A673 (cell line): ENCODE results near the gene POU2F2.

Experiments used
- EZH2 ChIP-seq: fragments of 200-600 bp; sonication (generic); IDR thresholded peaks from 2 replicates; pipeline ENCODE4 v1.6.1; 2017; ENCODE audit warnings: borderline replicate concordance, low read depth, mild to moderate bottlenecking, mixed read lengths, antibody characterized with exemption, low read length; ENCODE audit not compliant: poor library complexity, severe bottlenecking
- TF ChIP-seq, protein P1 (sequence below): fragments of 300-800, 200-600 bp; sonication (generic); conservative IDR thresholded peaks from 2 replicates; pipeline ENCODE4 v1.5.1; 2017; ENCODE audit warnings: low read depth, mild to moderate bottlenecking, antibody characterized with exemption, low read length, moderate library complexity, mixed read lengths

DNA sequence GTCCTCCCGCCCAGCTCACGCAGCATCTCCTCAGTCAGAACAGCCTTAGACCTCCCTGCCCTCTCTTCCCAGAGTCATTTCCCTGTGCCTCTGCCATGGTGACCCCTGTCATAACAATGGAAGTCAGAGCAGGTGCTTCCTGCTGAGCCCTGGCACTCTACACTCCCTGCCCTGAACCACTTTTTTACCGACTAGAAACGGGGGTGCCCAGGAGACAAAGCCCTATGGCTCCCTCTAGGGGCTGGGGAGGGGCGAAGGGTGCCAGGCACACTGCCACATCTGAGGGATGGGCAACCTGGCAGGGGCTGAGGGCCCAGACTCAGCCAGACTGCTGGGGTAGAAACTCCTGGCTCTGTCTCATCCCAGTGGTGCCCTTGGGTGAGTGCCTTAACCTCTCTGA lies 39.9 kb downstream of the POU2F2 start:
- TF ChIP-seq, protein P1, sequence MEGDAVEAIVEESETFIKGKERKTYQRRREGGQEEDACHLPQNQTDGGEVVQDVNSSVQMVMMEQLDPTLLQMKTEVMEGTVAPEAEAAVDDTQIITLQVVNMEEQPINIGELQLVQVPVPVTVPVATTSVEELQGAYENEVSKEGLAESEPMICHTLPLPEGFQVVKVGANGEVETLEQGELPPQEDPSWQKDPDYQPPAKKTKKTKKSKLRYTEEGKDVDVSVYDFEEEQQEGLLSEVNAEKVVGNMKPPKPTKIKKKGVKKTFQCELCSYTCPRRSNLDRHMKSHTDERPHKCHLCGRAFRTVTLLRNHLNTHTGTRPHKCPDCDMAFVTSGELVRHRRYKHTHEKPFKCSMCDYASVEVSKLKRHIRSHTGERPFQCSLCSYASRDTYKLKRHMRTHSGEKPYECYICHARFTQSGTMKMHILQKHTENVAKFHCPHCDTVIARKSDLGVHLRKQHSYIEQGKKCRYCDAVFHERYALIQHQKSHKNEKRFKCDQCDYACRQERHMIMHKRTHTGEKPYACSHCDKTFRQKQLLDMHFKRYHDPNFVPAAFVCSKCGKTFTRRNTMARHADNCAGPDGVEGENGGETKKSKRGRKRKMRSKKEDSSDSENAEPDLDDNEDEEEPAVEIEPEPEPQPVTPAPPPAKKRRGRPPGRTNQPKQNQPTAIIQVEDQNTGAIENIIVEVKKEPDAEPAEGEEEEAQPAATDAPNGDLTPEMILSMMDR = peak; percentile 68
- no peak for TF ChIP-seq EZH2
